IMR-90 (cell line): ENCODE measurements around the gene FAM110D. TPM values are rescaled to one million over a fixed set of nuclear protein-coding genes. Genes with fewer than 3 reads are reported as not detected.

ENCODE experiments used
- ATAC-seq: fragments of 200-7000 bp; cut with Tn5 transposase; 2 replicates; pipeline ENCODE4 v1.9.1; 2020; ENCODE audit warnings: low read depth, mild to moderate bottlenecking, moderate library complexity
- BruUV-seq: library from RNA; stranded (reverse); fragments of 400-500 nt; replicated peaks from 2 replicates; lab custom pipeline; 2021; lab: Mats Ljungman, UMichigan
- CTCF ChIA-PET: fragments of 300-600 bp; formaldehyde crosslinking; extraction: SDS; loops from one replicate; lab custom pipeline; 2021; ENCODE audit warnings: antibody characterized with exemption; lab: Yijun Ruan, JAX
- POLR2A ChIA-PET: fragments of 300-600 bp; sonication (Branson Sonifier 250); formaldehyde crosslinking; loops from one replicate; lab custom pipeline; 2022; ENCODE audit warnings: antibody characterized with exemption; ENCODE audit not compliant: unreplicated experiment; lab: Charles Lee
- DNase-seq: peaks from one replicate; pipeline ENCODE4 v3.0.0; 2013
- H2AFZ ChIP-seq: replicated peaks from 2 replicates; pipeline ENCODE3; 2013; ENCODE audit warnings: low read length, mild to moderate bottlenecking; ENCODE audit not compliant: poor library complexity
- H2AK5ac ChIP-seq: 2 replicates; pipeline ENCODE4 v1.6.1; 2013; ENCODE audit warnings: low read depth, low read length, inconsistent platforms
- H2AK9ac ChIP-seq: replicated peaks from 2 replicates; pipeline ENCODE3; 2013; ENCODE audit warnings: mild to moderate bottlenecking, low read depth, low read length, moderate library complexity; ENCODE audit not compliant: poor library complexity
- H2BK120ac ChIP-seq: 2 replicates; pipeline ENCODE4 v1.6.1; 2013; ENCODE audit warnings: low read depth, low read length, inconsistent platforms
- H2BK15ac ChIP-seq: 3 replicates; pipeline ENCODE4 v1.6.1; 2013; ENCODE audit warnings: low read depth, low read length, inconsistent platforms
- H2BK20ac ChIP-seq: 2 replicates; pipeline ENCODE4 v1.6.1; 2013; ENCODE audit warnings: low read depth, mild to moderate bottlenecking, inconsistent platforms, low read length, moderate library complexity
- H2BK5ac ChIP-seq: 2 replicates; pipeline ENCODE4 v1.6.1; 2013; ENCODE audit warnings: mild to moderate bottlenecking, low read depth, low read length, inconsistent platforms; ENCODE audit not compliant: poor library complexity, severe bottlenecking
- H3K14ac ChIP-seq: replicated peaks from 2 replicates; pipeline ENCODE4 v1.6.1; 2013; ENCODE audit warnings: low read depth, low read length, inconsistent platforms
- H3K18ac ChIP-seq: 2 replicates; pipeline ENCODE4 v1.6.1; 2013; ENCODE audit warnings: low read depth, low read length, control low read depth
- H3K23ac ChIP-seq: 2 replicates; pipeline ENCODE4 v1.6.1; 2013; ENCODE audit warnings: low read depth, low read length, inconsistent platforms
- H3K27ac ChIP-seq: 2 replicates; pipeline ENCODE4 v1.5.1; 2013; ENCODE audit warnings: mild to moderate bottlenecking, control low read depth, low read length; ENCODE audit not compliant: insufficient read depth
- H3K27me3 ChIP-seq: 2 replicates; pipeline ENCODE4 v1.6.1; 2013; ENCODE audit warnings: low read length; ENCODE audit not compliant: control insufficient read depth, insufficient read depth
- H3K36me3 ChIP-seq: 2 replicates; pipeline ENCODE4 v1.6.1; 2013; ENCODE audit warnings: low read length, mixed read lengths; ENCODE audit not compliant: control insufficient read depth, insufficient read depth
- H3K4ac ChIP-seq: 2 replicates; pipeline ENCODE4 v1.6.1; 2013; ENCODE audit warnings: low read depth, low read length, inconsistent platforms
- H3K4me1 ChIP-seq: 2 replicates; pipeline ENCODE4 v1.6.1; 2013; ENCODE audit warnings: low read length, mixed read lengths; ENCODE audit not compliant: control insufficient read depth, insufficient read depth
- H3K4me2 ChIP-seq: 2 replicates; pipeline ENCODE4 v1.6.1; 2013; ENCODE audit warnings: low read depth, mild to moderate bottlenecking, control low read depth, low read length, moderate library complexity
- H3K4me3 ChIP-seq: 2 replicates; pipeline ENCODE4 v1.5.1; 2013; ENCODE audit warnings: low read depth, mild to moderate bottlenecking, control low read depth, low read length, moderate library complexity; ENCODE audit not compliant: insufficient read depth
- H3K56ac ChIP-seq: 2 replicates; pipeline ENCODE4 v1.6.1; 2013; ENCODE audit warnings: low read length, inconsistent platforms; ENCODE audit not compliant: insufficient read depth; ENCODE audit errors: extremely low read depth
- H3K79me1 ChIP-seq, 2 experiments: 2 replicates each; pipeline ENCODE4 v1.6.1; 2013; ENCODE audit warnings: low read length in 2 of 2, inconsistent platforms in 1 of 2, low read depth in 1 of 2
- H3K9ac ChIP-seq: 2 replicates; pipeline ENCODE4 v1.6.1; 2013; ENCODE audit warnings: low read depth, low read length, control low read depth
- H3K9me1 ChIP-seq: 2 replicates; pipeline ENCODE4 v1.6.1; 2013; ENCODE audit warnings: low read length, inconsistent platforms; ENCODE audit not compliant: insufficient read depth
- H3K9me3 ChIP-seq: 2 replicates; pipeline ENCODE4 v1.6.1; 2013; ENCODE audit warnings: low read length; ENCODE audit not compliant: control insufficient read depth, insufficient read depth
- H4K20me1 ChIP-seq: 2 replicates; pipeline ENCODE4 v1.6.1; 2013; ENCODE audit warnings: low read length, inconsistent platforms; ENCODE audit not compliant: insufficient read depth
- H4K5ac ChIP-seq: 2 replicates; pipeline ENCODE4 v1.6.1; 2013; ENCODE audit warnings: mild to moderate bottlenecking, low read depth, low read length, control low read depth
- H4K8ac ChIP-seq, 2 experiments: 2 replicates each; pipeline ENCODE4 v1.6.1; 2013; ENCODE audit warnings: low read depth in 2 of 2, low read length in 2 of 2, control low read depth in 1 of 2, inconsistent platforms in 1 of 2
- H4K91ac ChIP-seq: 2 replicates; pipeline ENCODE4 v1.6.1; 2013; ENCODE audit warnings: low read depth, low read length, inconsistent platforms; ENCODE audit not compliant: insufficient read depth
- BHLHE40 ChIP-seq: fragments of 150-350 bp; IDR thresholded peaks from 2 replicates; pipeline ENCODE4 v1.6.1; 2016; ENCODE audit warnings: mild to moderate bottlenecking, low read depth, low read length
- CEBPB ChIP-seq: IDR thresholded peaks from 2 replicates; pipeline ENCODE4 v1.6.1; 2012; ENCODE audit warnings: low read depth, low read length, improper control_type of control experiment
- CHD1 ChIP-seq: IDR thresholded peaks from 2 replicates; pipeline ENCODE4 v1.6.1; 2012; ENCODE audit warnings: low read depth, low read length, improper control_type of control experiment
- CTCF ChIP-seq: conservative IDR thresholded peaks from 2 replicates; pipeline ENCODE4 v1.5.1; 2012; ENCODE audit warnings: mild to moderate bottlenecking, low read depth, low read length, improper control_type of control experiment
- ELK1 ChIP-seq: fragments of 150-350 bp; IDR thresholded peaks from 2 replicates; pipeline ENCODE4 v1.6.1; 2016; ENCODE audit warnings: low read depth, mild to moderate bottlenecking, low read length, moderate library complexity, borderline replicate concordance
- FOS ChIP-seq: fragments of 150-350 bp; IDR thresholded peaks from 2 replicates; pipeline ENCODE4 v1.6.1; 2016; ENCODE audit warnings: low read depth, low read length
- MAFK ChIP-seq: IDR thresholded peaks from 2 replicates; pipeline ENCODE4 v1.6.1; 2012; ENCODE audit warnings: low read depth, low read length, improper control_type of control experiment
- MAZ ChIP-seq: IDR thresholded peaks from 2 replicates; pipeline ENCODE4 v1.6.1; 2012; ENCODE audit warnings: low read depth, mild to moderate bottlenecking, low read length, improper control_type of control experiment, moderate library complexity, borderline replicate concordance
- MXI1 ChIP-seq: IDR thresholded peaks from 2 replicates; pipeline ENCODE4 v1.6.1; 2012; ENCODE audit warnings: low read depth, mild to moderate bottlenecking, low read length, moderate library complexity, borderline replicate concordance
- POLR2A ChIP-seq: IDR thresholded peaks from 2 replicates; pipeline ENCODE4 v1.6.1; 2012; ENCODE audit warnings: mild to moderate bottlenecking, low read depth, low read length
- RCOR1 ChIP-seq: IDR thresholded peaks from 2 replicates; pipeline ENCODE4 v1.6.1; 2012; ENCODE audit warnings: mild to moderate bottlenecking, low read length, improper control_type of control experiment; ENCODE audit not compliant: insufficient replicate concordance
- RFX5 ChIP-seq: IDR thresholded peaks from 2 replicates; pipeline ENCODE4 v1.8.0; 2012; ENCODE audit warnings: low read depth, mild to moderate bottlenecking, low read length, moderate library complexity
- SMC3 ChIP-seq: fragments of 150-350 bp; IDR thresholded peaks from 2 replicates; pipeline ENCODE4 v1.6.1; 2016; ENCODE audit warnings: low read depth, mild to moderate bottlenecking, antibody characterized with exemption, low read length, moderate library complexity
- USF2 ChIP-seq: fragments of 150-350 bp; IDR thresholded peaks from 2 replicates; pipeline ENCODE4 v1.6.1; 2017; ENCODE audit warnings: mild to moderate bottlenecking, antibody characterized with exemption, low read length, low read depth
- WGBS, 2 experiments: methylation state at CpG; one replicate each; pipeline versions ENCODE4 v1.1.5 to v1.1.7; 2013; ENCODE audit warnings: missing lambda C conversion rate in 2 of 2; ENCODE audit not compliant: insufficient read length in 1 of 2; ENCODE audit errors: extremely low coverage in 2 of 2; 5-methylcytosine and 5-hydroxymethylcytosine counted together
- dilution Hi-C: fragments of 300-500 bp; cut with HindIII; formaldehyde crosslinking; loops from one replicate; pipeline ENCODE4 v1.14.3; 2018; ENCODE audit warnings: low sequenced_read_pairs; ENCODE audit not compliant: unreplicated experiment
- in situ Hi-C: fragments of 300-500 bp; cut with MboI; formaldehyde crosslinking; loops from 3 replicates; pipeline ENCODE4 v1.14.3; 2019; ENCODE audit warnings: low sequenced_read_pairs, inconsistent platforms, mixed read lengths
- intact Hi-C: fragments of 100-400 bp; cut with micrococcal nuclease; formaldehyde crosslinking; loops from 2 replicates; pipeline ENCODE4 v1.10.0; 2022
- polyA plus RNA-seq, 3 experiments: library from polyadenylated mRNA; depleted of rRNA; stranded (reverse); fragments of >200 nt; gene quantifications; 2 replicates each; pipeline ENCODE4 v1.2.3, GENCODE V29; 2012; ENCODE audit warnings: low replicate concordance in 1 of 3
- total RNA-seq: library from RNA; depleted of rRNA; stranded (reverse); fragments of >200 nt; gene quantifications from 2 replicates; pipeline ENCODE4 v1.2.3, GENCODE V29; 2012

The FAM110D gene
- total and polyA plus RNA-seq, 2 of the 4 experiments (the other 2 are of a cell fraction), result not detected

DNA sequence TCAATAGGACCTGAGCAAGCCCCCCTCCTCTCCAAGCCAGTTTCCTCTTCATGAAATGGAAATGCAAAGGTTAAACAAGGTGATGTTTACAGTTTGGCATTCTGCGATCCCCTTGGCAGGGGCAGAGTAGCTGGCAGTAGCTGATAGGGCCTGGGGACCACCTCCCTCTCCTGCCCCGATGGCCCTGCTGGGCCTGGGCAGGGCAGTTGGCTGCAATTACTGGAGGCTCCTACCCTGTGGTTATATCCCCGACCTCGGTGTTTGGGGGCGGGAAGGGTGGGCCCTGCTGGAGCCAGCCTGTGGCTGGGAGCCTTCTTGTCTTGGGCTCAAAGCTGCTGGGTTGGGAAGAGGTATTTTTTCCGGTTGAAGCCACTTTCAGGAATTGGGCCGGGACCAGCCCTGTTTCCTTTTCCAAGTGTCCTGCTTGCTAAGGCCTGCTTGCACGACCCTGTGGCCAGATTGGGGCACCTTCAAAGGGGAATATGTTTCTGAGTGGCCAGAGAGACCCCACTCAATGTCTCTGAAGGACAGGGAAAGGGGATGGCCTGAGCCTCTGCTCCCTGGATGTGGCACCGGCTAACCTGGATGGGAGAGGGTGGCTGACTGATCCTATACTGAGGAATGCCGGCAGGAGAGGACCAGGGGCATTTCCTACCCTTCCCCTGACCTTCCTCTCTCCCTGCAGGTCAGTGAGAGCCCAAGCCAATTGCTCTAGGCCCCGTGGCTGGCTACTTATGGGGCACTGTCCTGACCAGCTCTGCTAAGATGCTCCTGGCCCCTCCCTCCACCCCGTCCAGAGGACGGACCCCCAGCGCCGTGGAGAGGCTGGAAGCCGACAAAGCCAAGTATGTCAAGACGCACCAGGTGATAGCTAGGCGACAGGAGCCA lies 1.9 kb downstream of the FAM110D start:
- H3K14ac ChIP-seq, result no peak overlapping the region
- peak overlapping the region; percentile 89 for H2AFZ ChIP-seq
- H2AK9ac ChIP-seq, result no peak overlapping the region
- TF ChIP-seq MAZ, result no peak
- TF ChIP-seq ELK1, result no peak
- no peak for TF ChIP-seq FOS
- no peak for TF ChIP-seq CEBPB
- TF ChIP-seq BHLHE40, result no peak
- TF ChIP-seq POLR2A, result no peak
- TF ChIP-seq USF2, result no peak
- TF ChIP-seq CTCF, result no peak
- no peak for TF ChIP-seq CHD1
- TF ChIP-seq SMC3, result no peak
- TF ChIP-seq MXI1, result no peak
- TF ChIP-seq RCOR1, result no peak
- TF ChIP-seq MAFK, result no peak
- TF ChIP-seq RFX5, result no peak
- no peaks in the 10 kb centered on the region for H3K79me1 ChIP-seq
- H3K4me3 ChIP-seq, result 0 out of 2 replicates have a peak overlapping the region, but pooled peaks have one; percentile 41
- H2AK5ac ChIP-seq, result no peak overlapping the region
- H3K36me3 ChIP-seq, result no peaks in the 10 kb centered on the region
- H3K4me1 ChIP-seq, result peaks cover 4% of the 10 kb centered on the region
- H2BK120ac ChIP-seq, result no peak overlapping the region
- H3K9me3 ChIP-seq, result no peaks in the 10 kb centered on the region
- ChIA-PET CTCF (interaction anchor here (0.5 kb wide), 1 partner anchor 139 kb away, joined by 3 read pairs; no protein-coding TSS in a partner anchor), POLR2A (no interaction called here)
- WGBS, 2 experiments, result 28% methylated on average over 4 of the region's 18 CpGs; no CpG with 5 or more reads in 1 of the 2 experiments
- no peak overlapping the region for H4K91ac ChIP-seq
- intact Hi-C loops, result no loop called here
- H3K4ac ChIP-seq, result no peak overlapping the region
- no peak overlapping the region for H4K8ac ChIP-seq
- H3K56ac ChIP-seq, result no peak overlapping the region
- no peak for DNase-seq
- no TSS peak for BruUV-seq
- H3K9ac ChIP-seq, result no peak overlapping the region
- no peak overlapping the region for H4K5ac ChIP-seq
- dilution Hi-C loops, result no loop called here
- H2BK15ac ChIP-seq, result no peak overlapping the region
- H3K27me3 ChIP-seq, result peaks cover 40% of the 10 kb centered on the region; the same call in 1 of the 2 replicates
- no peak for ATAC-seq
- no peak overlapping the region for H2BK20ac ChIP-seq
- no peak overlapping the region for H3K27ac ChIP-seq
- in situ Hi-C loops, result no loop called here
- H3K4me2 ChIP-seq, result peak overlapping the region; percentile 54
- no peak overlapping the region for H2BK5ac ChIP-seq
- no peak overlapping the region for H3K23ac ChIP-seq
- no peak overlapping the region for H3K18ac ChIP-seq
- H3K9me1 ChIP-seq, result no peaks in the 10 kb centered on the region
- no peaks in the 10 kb centered on the region for H4K20me1 ChIP-seq
